Right renal pelvis (tissue), 4 donors: Measurements from ENCODE around the gene PRR14L. TPM values are rescaled to one million over a fixed set of nuclear protein-coding genes. Genes with fewer than 3 reads are reported as not detected.

Experiments used
- DNase-seq, 4 donors: peaks; one replicate each; pipeline ENCODE4 v3.0.0-alpha.2; 2013; ENCODE audit warnings: low read depth in 4 of 4, low spot score in 3 of 4, missing footprints in 1 of 4
- polyA plus RNA-seq, 4 donors: library from polyadenylated mRNA; unstranded; fragments of 120-200 nt; gene quantifications; one replicate each; pipeline ENCODE4 v1.2.1, GENCODE V29; 2013; ENCODE audit not compliant: insufficient read length in 4 of 4

Gene PRR14L
- polyA plus RNA-seq, 4 donors = 22.9 to 26.6 (median 25.7) TPM

- DNase-seq = no peak
These were observed 102.2 kb downstream of the PRR14L start for GRCh38 chr22:31647523-31648320.

GRCh38 chr22:31647066-31647465 lies 102.9 kb downstream of the PRR14L start:
- no peak for DNase-seq

- no peak for DNase-seq
These were observed 103.5 kb downstream of the PRR14L start for GRCh38 chr22:31646186-31647019.

GRCh38 chr22:31639436-31640039 lies 110.4 kb downstream of the PRR14L start:
- no peak for DNase-seq

GRCh38 chr22:31637891-31638618 lies 111.9 kb downstream of the PRR14L start:
- DNase-seq = no peak

- DNase-seq = no peak
These were observed 112.5 kb downstream of the PRR14L start for GRCh38 chr22:31637447-31637890.

- DNase-seq = no peak
These were observed 114.2 kb downstream of the PRR14L start for GRCh38 chr22:31635638-31636306.

- no peak for DNase-seq
These were observed 118.5 kb downstream of the PRR14L start for GRCh38 chr22:31631436-31631835.

Other genes with a start within 250 kb of the PRR14L start
- 10 to 100 TPM; 31.1 to 36.2 (median 34.4) TPM for gene PISD, start 87.9 kb downstream of the PRR14L start, polyA plus RNA-seq
- 10 to 100 TPM; 15.4 to 18.8 (median 16.1) TPM for gene DEPDC5, start 3.9 kb upstream of the PRR14L start, polyA plus RNA-seq
- gene YWHAH, start 194.4 kb upstream of the PRR14L start, polyA plus RNA-seq = 100 to 1,000 TPM; 117 to 135 (median 130) TPM